ENCODE measurements around the gene RPL22. TPM values are rescaled to one million over a fixed set of nuclear protein-coding genes. Genes with fewer than 3 reads are reported as not detected.

The RPL22 gene
- total and polyA plus RNA-seq, 2 of the 13 experiments (the other 11 are each of a cell fraction or from before 2014, with no cell fraction given), result 214 to 545 TPM

GRCh38 chr1:6199298-6200187 lies at the start of gene RPL22 (continued):
- TF ChIP-seq ZNF281 (CRISPR knock-in tag; IDR thresholded peaks at IDR 0.05; ENCODE audit: borderline replicate concordance) (peak; percentile 37; the same call in 1 of the 2 replicates), ZNF607 (CRISPR knock-in tag; IDR thresholded peaks at IDR 0.05; ENCODE audit: borderline replicate concordance) (peak; percentile 63; the same call in 1 of the 2 replicates), ZNF510 (CRISPR knock-in tag; IDR thresholded peaks at IDR 0.05; ENCODE audit: low read depth) (peak; percentile 87; the same call in 1 of the 2 replicates), ZNF430 (CRISPR knock-in tag; IDR thresholded peaks at IDR 0.05) (no peak; the same call in none of the 2 replicates), RNF219 (CRISPR knock-in tag; IDR thresholded peaks at IDR 0.05) (no peak), ZNF704 (CRISPR knock-in tag; IDR thresholded peaks at IDR 0.05; ENCODE audit: borderline replicate concordance) (no peak; the same call in 1 of the 2 replicates), HIVEP1 (CRISPR knock-in tag; IDR thresholded peaks at IDR 0.05) (peak; percentile 73; the same call in 1 of the 2 replicates), PLRG1 (conservative IDR thresholded peaks at IDR 0.05) (no peak), ZNF709 (CRISPR knock-in tag; IDR thresholded peaks at IDR 0.05) (peak; percentile 43; the same call in 1 of the 2 replicates), ZNF782 (CRISPR knock-in tag; IDR thresholded peaks at IDR 0.05; ENCODE audit: borderline replicate concordance) (peak; percentile 74), ZNF598 (CRISPR knock-in tag; IDR thresholded peaks at IDR 0.05; ENCODE audit: borderline replicate concordance) (peak; percentile 77; the same call in 1 of the 2 replicates), ZUFSP (CRISPR knock-in tag; IDR thresholded peaks at IDR 0.05; ENCODE audit: borderline replicate concordance) (no peak), SRSF9 (IDR thresholded peaks at IDR 0.05; ENCODE audit: borderline replicate concordance, insufficient read depth, low read depth, low read length, poor library complexity, severe bottlenecking) (no peak), ZNF737 (CRISPR knock-in tag; IDR thresholded peaks at IDR 0.05; ENCODE audit: borderline replicate concordance) (peak; percentile 27; the same call in 1 of the 2 replicates), ZNF496 (CRISPR knock-in tag; IDR thresholded peaks at IDR 0.05; ENCODE audit: insufficient replicate concordance) (no peak), TEAD3 (CRISPR knock-in tag; optimal IDR thresholded peaks at IDR 0.05; ENCODE audit: borderline replicate concordance) (peak; percentile 89), ISL2 (CRISPR knock-in tag; IDR thresholded peaks at IDR 0.05) (peak; percentile 76; the same call in 1 of the 2 replicates), ZNF660 (CRISPR knock-in tag; IDR thresholded peaks at IDR 0.05; ENCODE audit: borderline replicate concordance, low read depth) (no peak), ZNF564 (CRISPR knock-in tag; IDR thresholded peaks at IDR 0.05) (peak; percentile 66; the same call in 1 of the 2 replicates), CC2D1A (CRISPR knock-in tag; IDR thresholded peaks at IDR 0.05) (no peak)
